ENCODE measurements around the gene FBXL19.

The FBXL19 gene

DNA sequence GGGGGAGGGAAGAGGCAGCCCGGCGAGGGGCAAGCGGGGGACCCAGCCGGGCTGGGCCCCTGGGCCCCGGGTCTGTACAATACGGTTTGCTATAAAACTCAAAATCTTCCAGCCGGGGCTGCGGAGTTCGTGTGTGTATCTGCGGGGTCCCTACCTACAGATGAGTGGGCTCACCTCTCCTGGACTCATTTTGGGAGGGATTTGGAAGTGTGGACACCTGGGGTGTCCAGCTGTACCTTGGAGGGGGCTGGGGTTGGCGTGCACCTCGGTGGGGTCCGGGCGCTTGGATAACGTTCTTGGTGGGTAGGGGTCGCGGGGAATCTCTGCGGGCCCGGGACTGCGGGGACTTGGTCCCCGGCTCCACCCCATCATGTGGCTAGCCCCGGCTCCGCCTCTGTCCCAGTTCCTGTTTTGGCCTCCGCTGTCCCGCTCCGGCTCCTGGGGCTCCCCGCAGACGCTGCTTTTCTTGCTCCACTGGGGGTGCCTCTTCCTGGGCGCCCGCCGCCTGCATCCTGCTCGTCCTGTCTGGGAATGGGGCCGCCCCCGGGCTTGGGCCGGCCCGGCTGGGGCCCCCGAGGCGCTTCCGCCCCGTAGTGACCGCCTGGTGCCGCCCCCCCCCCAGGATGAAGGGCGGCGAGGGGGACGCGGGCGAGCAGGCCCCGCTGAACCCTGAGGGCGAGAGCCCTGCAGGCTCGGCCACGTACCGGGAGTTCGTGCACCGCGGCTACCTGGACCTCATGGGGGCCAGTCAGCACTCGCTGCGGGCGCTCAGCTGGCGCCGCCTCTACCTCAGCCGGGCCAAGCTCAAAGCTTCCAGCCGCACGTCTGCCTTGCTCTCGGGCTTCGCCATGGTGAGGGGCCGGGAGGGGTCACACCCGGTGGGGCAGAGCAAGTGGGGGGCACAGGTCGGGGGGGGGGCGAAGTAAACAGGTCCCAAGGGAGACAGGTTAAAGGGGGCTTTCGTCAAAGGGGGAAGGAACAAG is 25.6 kb downstream of the FBXL19 start, which contains the start of gene ORAI3:
Gene ORAI3 (plus strand): TSS at position 402 of the 983 bp plus-strand sequence. CDS start 222 bp downstream, at position 624.
- DNase-seq (peak in 1 of 3 experiments; percentile 26), ATAC-seq (replicated peaks) (peak; percentile 57)
- Mint-ChIP-seq H3K27ac (peak within 1 kb of the TSS; percentile 77 to 90), H3K4me3 (peak within 1 kb of the TSS; percentile 91 to 93), H3K27me3 (no peaks in the 10 kb centered on the region), H3K4me1 (ENCODE audit: low read depth in 2 of 2) (peaks cover 16 to 19% of the 10 kb centered on the region in 2 donors), H3K9me3 (no peaks in the 10 kb centered on the region), H3K36me3 (ENCODE audit: insufficient read depth) (no peaks in the 10 kb centered on the region)

GRCh38 chr16:30949650-30950515 is 26.5 kb downstream of the FBXL19 start:
- H3K4me3 Mint-ChIP-seq, result peak overlapping the region; percentile 91 to 93
- H3K36me3 Mint-ChIP-seq (ENCODE audit: insufficient read depth), result no peaks in the 10 kb centered on the region
- no peaks in the 10 kb centered on the region for H3K9me3 Mint-ChIP-seq
- peak overlapping the region; percentile 77 to 90 for H3K27ac Mint-ChIP-seq
- no peak for DNase-seq
- H3K4me1 Mint-ChIP-seq (ENCODE audit: low read depth in 2 of 2), result peaks cover 16 to 21% of the 10 kb centered on the region in 2 donors
- H3K27me3 Mint-ChIP-seq, result no peaks in the 10 kb centered on the region
- ATAC-seq (replicated peaks), result peak; percentile 30

- Mint-ChIP-seq H3K4me3 (peak overlapping the region; percentile 91 to 93), H3K27ac (peak overlapping the region; percentile 77 to 90), H3K9me3 (no peaks in the 10 kb centered on the region), H3K36me3 (ENCODE audit: insufficient read depth) (peaks cover 2% of the 10 kb centered on the region), H3K27me3 (no peaks in the 10 kb centered on the region), H3K4me1 (ENCODE audit: low read depth in 2 of 2) (peaks cover 16 to 21% of the 10 kb centered on the region in 2 donors)
- DNase-seq (no peak), ATAC-seq (replicated peaks) (no peak)
Observed at GRCh38 chr16:30950516-30951065, 27.2 kb downstream of the FBXL19 start.

- no peak for ATAC-seq (replicated peaks)
- Mint-ChIP-seq H3K4me3 (peak overlapping the region in 1 of 2 donors; percentile 25), H3K9me3 (no peaks in the 10 kb centered on the region), H3K27ac (peak overlapping the region in 1 of 2 donors; percentile 77), H3K4me1 (ENCODE audit: low read depth in 2 of 2) (peaks cover 16 to 21% of the 10 kb centered on the region in 2 donors), H3K36me3 (ENCODE audit: insufficient read depth) (peaks cover 5% of the 10 kb centered on the region), H3K27me3 (no peaks in the 10 kb centered on the region)
- no peak for DNase-seq
Observed at GRCh38 chr16:30951193-30951592, 27.8 kb downstream of the FBXL19 start.

- Mint-ChIP-seq H3K4me3 (peak overlapping the region in 1 of 2 donors; percentile 35), H3K27me3 (no peaks in the 10 kb centered on the region)
Observed at GRCh38 chr16:30951750-30952149, 28.4 kb downstream of the FBXL19 start.

GRCh38 chr16:30953111-30953510 is 29.7 kb downstream of the FBXL19 start:
- no peak for ATAC-seq (replicated peaks)
- no peak for DNase-seq
- peak overlapping the region in 1 of 2 donors; percentile 84 for H3K27ac Mint-ChIP-seq
- no peaks in the 10 kb centered on the region for H3K27me3 Mint-ChIP-seq
- H3K36me3 Mint-ChIP-seq (ENCODE audit: insufficient read depth), result peaks cover 18% of the 10 kb centered on the region
- no peak overlapping the region for H3K4me3 Mint-ChIP-seq
- peaks cover 16 to 21% of the 10 kb centered on the region in 2 donors for H3K4me1 Mint-ChIP-seq (ENCODE audit: low read depth in 2 of 2)
- no peaks in the 10 kb centered on the region for H3K9me3 Mint-ChIP-seq

More at GRCh38 chr16:30951750-30952149, 28.4 kb downstream of the FBXL19 start:
- peaks cover 9% of the 10 kb centered on the region for H3K36me3 Mint-ChIP-seq (ENCODE audit: insufficient read depth)
- H3K27ac Mint-ChIP-seq, result no peak overlapping the region
- no peaks in the 10 kb centered on the region for H3K9me3 Mint-ChIP-seq
- DNase-seq (no peak), ATAC-seq (replicated peaks) (no peak)
- peaks cover 16 to 21% of the 10 kb centered on the region in 2 donors for H3K4me1 Mint-ChIP-seq (ENCODE audit: low read depth in 2 of 2)

- Mint-ChIP-seq H3K27me3 (no peaks in the 10 kb centered on the region), H3K27ac (peak overlapping the region in 1 of 2 donors; percentile 84), H3K9me3 (no peaks in the 10 kb centered on the region), H3K4me3 (no peak overlapping the region), H3K36me3 (ENCODE audit: insufficient read depth) (peaks cover 21% of the 10 kb centered on the region), H3K4me1 (ENCODE audit: low read depth in 2 of 2) (peaks cover 20 to 26% of the 10 kb centered on the region in 2 donors)
- peak; percentile 54 to 62 (median 59) for DNase-seq
- ATAC-seq (replicated peaks), result peak; percentile 19
Observed at GRCh38 chr16:30953511-30954124, 30.2 kb downstream of the FBXL19 start.

- Mint-ChIP-seq H3K4me3 (no peak overlapping the region), H3K4me1 (ENCODE audit: low read depth in 2 of 2) (peaks cover 26 to 33% of the 10 kb centered on the region in 2 donors), H3K36me3 (ENCODE audit: insufficient read depth) (peaks cover 33% of the 10 kb centered on the region), H3K9me3 (no peaks in the 10 kb centered on the region), H3K27me3 (no peaks in the 10 kb centered on the region), H3K27ac (no peak overlapping the region)
- no peak for DNase-seq
- ATAC-seq (replicated peaks), result no peak
Observed at GRCh38 chr16:30954993-30955392, 31.6 kb downstream of the FBXL19 start.

DNA sequence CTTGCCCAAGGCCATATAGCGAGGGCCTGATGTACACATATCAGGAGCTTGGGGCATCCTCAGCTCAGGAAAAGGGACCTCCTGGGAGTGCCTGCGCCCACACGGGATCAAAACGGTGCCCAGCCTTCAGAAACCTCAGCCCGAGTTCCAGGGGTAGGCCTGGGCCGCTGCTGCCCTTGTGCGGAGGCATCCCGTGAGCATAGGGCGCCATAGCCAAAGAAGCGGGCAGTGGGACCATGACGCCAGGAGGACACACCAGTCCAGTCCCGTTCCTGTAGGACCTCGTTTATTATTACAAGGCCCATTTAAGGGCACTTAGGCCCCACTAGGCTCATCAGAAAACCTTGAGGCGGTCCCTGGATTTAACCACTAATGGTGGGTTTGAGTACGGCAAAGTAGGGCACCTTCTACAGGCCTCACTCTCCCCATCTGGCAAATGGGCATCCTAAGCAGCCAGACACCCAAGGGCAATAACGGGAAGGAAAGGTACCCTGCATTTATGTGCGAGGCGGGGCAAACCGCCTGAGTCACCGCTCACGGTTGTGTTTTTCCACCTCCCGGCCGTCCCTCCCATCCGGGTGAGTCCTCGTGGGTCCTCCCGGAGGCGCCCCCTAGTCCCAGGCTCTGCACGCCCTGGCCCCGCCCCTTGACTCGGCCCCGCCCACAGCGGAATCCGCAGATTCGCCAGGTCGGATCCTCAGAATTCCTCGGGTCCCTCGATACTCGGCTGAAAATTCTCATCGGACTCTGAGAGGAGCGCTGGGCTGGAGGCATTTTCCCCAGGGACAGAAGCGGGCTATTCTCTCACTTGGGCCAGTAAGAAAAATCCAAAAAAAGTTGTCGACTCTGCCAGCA is 33.5 kb downstream of the FBXL19 start:
- Mint-ChIP-seq H3K36me3 (ENCODE audit: insufficient read depth) (peaks cover 51% of the 10 kb centered on the region), H3K4me1 (ENCODE audit: low read depth in 2 of 2) (peaks cover 26 to 32% of the 10 kb centered on the region in 2 donors), H3K9me3 (no peaks in the 10 kb centered on the region), H3K4me3 (peak overlapping the region; percentile 93 to 95), H3K27ac (peak overlapping the region; percentile 97), H3K27me3 (no peaks in the 10 kb centered on the region)
- peak; percentile 55 for ATAC-seq (replicated peaks)
- DNase-seq, result peak; percentile 76 to 77 (median 77)

DNA sequence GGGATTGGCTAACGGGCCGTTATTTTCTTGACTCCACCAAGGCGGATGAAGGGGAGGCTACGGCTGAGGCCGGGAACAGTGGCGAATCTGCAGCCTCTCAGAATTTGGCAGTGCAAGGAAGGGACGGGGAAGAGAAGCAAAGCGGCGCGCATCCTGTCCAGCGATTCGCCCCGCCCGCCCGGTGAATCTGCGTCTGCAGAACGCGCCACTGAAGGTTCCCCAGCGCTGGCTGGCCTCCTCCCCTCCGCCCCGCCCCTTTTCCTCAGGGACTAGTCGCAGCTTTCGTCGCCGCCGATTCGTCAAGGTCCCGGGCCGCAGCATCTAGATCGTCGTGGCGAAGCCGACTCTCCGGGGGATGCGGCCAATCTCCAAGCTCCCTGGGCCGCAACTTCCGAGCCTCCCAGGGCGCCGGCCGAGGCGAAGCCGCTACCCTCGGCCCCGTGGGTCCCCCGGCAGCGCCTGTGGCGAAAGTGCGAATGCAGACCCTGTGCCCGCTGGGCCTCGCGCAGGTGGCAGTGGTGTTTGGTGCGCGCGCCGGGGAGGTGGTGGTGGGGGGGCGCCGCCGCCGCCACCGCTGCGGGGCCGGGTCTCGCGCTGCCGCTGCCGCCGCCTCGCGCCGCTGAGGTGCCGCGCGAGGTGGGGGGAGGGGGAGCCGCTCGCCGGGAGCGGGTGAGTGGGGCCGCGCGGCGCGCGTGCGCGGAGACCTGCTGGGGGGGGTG is 34.2 kb downstream of the FBXL19 start, which contains the start of gene SETD1A:
Gene SETD1A (plus strand): TSS at position 299 of the 719 bp plus-strand sequence. CDS start 978 bp downstream, outside the sequence.
- Mint-ChIP-seq H3K36me3 (ENCODE audit: insufficient read depth) (peaks cover 59% of the 10 kb centered on the region), H3K4me1 (ENCODE audit: low read depth in 2 of 2) (peaks cover 26 to 36% of the 10 kb centered on the region in 2 donors), H3K4me3 (peak within 1 kb of the TSS; percentile 93 to 95), H3K27ac (peak within 1 kb of the TSS; percentile 97), H3K9me3 (no peaks in the 10 kb centered on the region), H3K27me3 (no peaks in the 10 kb centered on the region)
- DNase-seq (peak; percentile 95 to 98 (median 96)), ATAC-seq (replicated peaks) (peak; percentile 85)
